Nephron (organoid): Measurements from ENCODE around the gene CCDC54.

Experiments
- H3K27ac Mint-ChIP-seq, 3 experiments: 2 replicates each; pipeline ENCODE4 v1.8.0; 2020; ENCODE audit warnings: mixed read lengths in 3 of 3, mild to moderate bottlenecking in 2 of 3, moderate library complexity in 1 of 3
- H3K27me3 Mint-ChIP-seq: 2 replicates; pipeline ENCODE4 v1.8.0; 2021; ENCODE audit warnings: low read depth, mild to moderate bottlenecking, moderate library complexity, mixed read lengths
- H3K36me3 Mint-ChIP-seq: 2 replicates; pipeline ENCODE4 v1.8.0; 2020; ENCODE audit warnings: low read depth, mixed read lengths
- H3K4me1 Mint-ChIP-seq: 2 replicates; pipeline ENCODE4 v1.8.0; 2020; ENCODE audit warnings: mixed read lengths
- H3K4me3 Mint-ChIP-seq, 3 experiments: 2 replicates each; pipeline ENCODE4 v1.8.0; 2020; ENCODE audit warnings: mild to moderate bottlenecking in 3 of 3, mixed read lengths in 3 of 3, moderate library complexity in 2 of 3
- H3K9me3 Mint-ChIP-seq: 2 replicates; pipeline ENCODE4 v1.8.0; 2020; ENCODE audit warnings: mixed read lengths
- TF ChIP-seq, protein P1 (sequence below), 3 experiments: fragments of 200-600 bp; sonication (generic); IDR thresholded peaks; one replicate each; pipeline ENCODE4 v1.5.0; 2021; ENCODE audit warnings: antibody characterized with exemption in 3 of 3; ENCODE audit not compliant: unreplicated experiment in 3 of 3

The CCDC54 gene

DNA sequence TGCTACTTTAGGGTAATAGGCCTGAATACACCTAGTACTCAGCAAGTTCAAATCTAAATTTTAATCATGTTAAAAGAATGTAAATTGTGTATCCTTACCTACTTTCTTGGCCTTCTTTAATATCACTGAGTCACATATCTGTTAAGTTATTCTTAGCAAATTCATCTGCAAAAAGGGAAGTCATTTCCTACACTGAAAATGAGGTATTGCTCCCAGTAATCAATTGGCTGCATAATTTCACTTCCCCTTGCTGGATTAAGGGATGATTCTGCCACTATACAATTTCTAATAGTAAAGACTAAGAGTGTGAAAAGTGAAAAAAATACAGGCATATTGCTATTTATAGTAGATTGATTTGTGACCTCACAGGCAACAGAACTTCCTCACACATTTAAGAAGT lies 47.8 kb downstream of the CCDC54 start:
- Mint-ChIP-seq H3K36me3 (no peaks in the 10 kb centered on the region), H3K27ac (no peak overlapping the region), H3K27me3 (no peaks in the 10 kb centered on the region), H3K4me3 (no peak overlapping the region), H3K4me1 (peaks cover 37% of the 10 kb centered on the region), H3K9me3 (no peaks in the 10 kb centered on the region)
- TF ChIP-seq, protein P1, sequence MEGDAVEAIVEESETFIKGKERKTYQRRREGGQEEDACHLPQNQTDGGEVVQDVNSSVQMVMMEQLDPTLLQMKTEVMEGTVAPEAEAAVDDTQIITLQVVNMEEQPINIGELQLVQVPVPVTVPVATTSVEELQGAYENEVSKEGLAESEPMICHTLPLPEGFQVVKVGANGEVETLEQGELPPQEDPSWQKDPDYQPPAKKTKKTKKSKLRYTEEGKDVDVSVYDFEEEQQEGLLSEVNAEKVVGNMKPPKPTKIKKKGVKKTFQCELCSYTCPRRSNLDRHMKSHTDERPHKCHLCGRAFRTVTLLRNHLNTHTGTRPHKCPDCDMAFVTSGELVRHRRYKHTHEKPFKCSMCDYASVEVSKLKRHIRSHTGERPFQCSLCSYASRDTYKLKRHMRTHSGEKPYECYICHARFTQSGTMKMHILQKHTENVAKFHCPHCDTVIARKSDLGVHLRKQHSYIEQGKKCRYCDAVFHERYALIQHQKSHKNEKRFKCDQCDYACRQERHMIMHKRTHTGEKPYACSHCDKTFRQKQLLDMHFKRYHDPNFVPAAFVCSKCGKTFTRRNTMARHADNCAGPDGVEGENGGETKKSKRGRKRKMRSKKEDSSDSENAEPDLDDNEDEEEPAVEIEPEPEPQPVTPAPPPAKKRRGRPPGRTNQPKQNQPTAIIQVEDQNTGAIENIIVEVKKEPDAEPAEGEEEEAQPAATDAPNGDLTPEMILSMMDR (IDR thresholded peaks at IDR 0.05; ENCODE audit: unreplicated experiment in 3 of 3): no peak

DNA sequence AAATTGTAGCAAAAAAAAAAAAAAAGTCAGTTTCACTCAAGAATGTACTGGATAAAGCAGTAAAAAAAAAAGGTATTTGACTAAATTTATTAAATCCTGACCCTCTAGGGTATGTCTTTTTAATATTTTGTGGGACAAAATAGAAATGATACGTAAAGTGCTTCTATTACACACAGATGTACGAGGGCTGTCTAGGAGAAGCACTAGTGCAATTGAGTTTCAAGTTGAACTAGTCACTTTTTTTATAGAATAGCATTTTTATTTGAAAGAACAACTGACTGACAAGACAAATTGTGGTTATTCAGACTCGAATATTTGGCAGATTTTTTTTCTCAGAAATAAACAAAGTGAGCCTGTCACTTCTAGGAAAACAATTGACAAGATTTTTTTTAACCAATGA lies 49.0 kb downstream of the CCDC54 start:
- Mint-ChIP-seq H3K4me3 (no peak overlapping the region), H3K27ac (no peak overlapping the region), H3K27me3 (no peaks in the 10 kb centered on the region), H3K4me1 (peaks cover 42% of the 10 kb centered on the region), H3K9me3 (no peaks in the 10 kb centered on the region), H3K36me3 (no peaks in the 10 kb centered on the region)
- TF ChIP-seq, protein P1 (IDR thresholded peaks at IDR 0.05; ENCODE audit: unreplicated experiment in 3 of 3): no peak
